Stimulated activated CD8-positive, alpha-beta memory T cell treated with anti-CD3 and anti-CD28 coated beads, Interleukin-7, amount 100 ng/mL, for 4 hours (primary cell): ENCODE results near the gene CARMIL3.
"Not testable (repeated sequence)": the region's sequence is repeated elsewhere in the genome, so short reads cannot be mapped to it uniquely, and the experiment has no call there.

Experiments
- DNase-seq, 2 donors: peaks; one replicate each; pipeline ENCODE4 v3.0.0-alpha.2; 2020; ENCODE audit warnings: low read depth in 2 of 2

Gene CARMIL3

GRCh38 chr14:24036963-24037657 is 14.7 kb upstream of the CARMIL3 start:
- not testable (repeated sequence) for DNase-seq

GRCh38 chr14:24037658-24038037 is 14.2 kb upstream of the CARMIL3 start:
- DNase-seq, result no peak

GRCh38 chr14:24038686-24039085 is 13.1 kb upstream of the CARMIL3 start:
- DNase-seq, result no peak

- no peak for DNase-seq
Measured at GRCh38 chr14:24040692-24041091, 11.1 kb upstream of the CARMIL3 start.

- DNase-seq, result no peak
Measured at GRCh38 chr14:24042746-24043145, 9.1 kb upstream of the CARMIL3 start.

GRCh38 chr14:24049002-24049401 is 2.8 kb upstream of the CARMIL3 start:
- not testable (repeated sequence) for DNase-seq

- not testable (repeated sequence) for DNase-seq
Measured at GRCh38 chr14:24050753-24051152, 1.1 kb upstream of the CARMIL3 start.

GRCh38 chr14:24051176-24051788 is 527 bp upstream of the CARMIL3 start:
- no peak for DNase-seq

GRCh38 chr14:24052656-24053547 is 1.1 kb downstream of the CARMIL3 start:
- DNase-seq, result peak; percentile 68 to 70

GRCh38 chr14:24053548-24054323 is 1.9 kb downstream of the CARMIL3 start:
- DNase-seq, result no peak

GRCh38 chr14:24054324-24054641 is 2.5 kb downstream of the CARMIL3 start:
- no peak for DNase-seq

- DNase-seq, result no peak
Measured at GRCh38 chr14:24054646-24055045, 2.8 kb downstream of the CARMIL3 start.

GRCh38 chr14:24055971-24056799 is 4.4 kb downstream of the CARMIL3 start:
- DNase-seq, result no peak

- no peak for DNase-seq
Measured at GRCh38 chr14:24056800-24057184, 5.0 kb downstream of the CARMIL3 start.

GRCh38 chr14:24057271-24057670 is 5.5 kb downstream of the CARMIL3 start:
- no peak for DNase-seq

- DNase-seq, result no peak
Measured at GRCh38 chr14:24057867-24058259, 6.1 kb downstream of the CARMIL3 start.

- no peak for DNase-seq
Measured at GRCh38 chr14:24058260-24058950, 6.6 kb downstream of the CARMIL3 start.

- DNase-seq, result no peak
Measured at GRCh38 chr14:24058951-24059475, 7.2 kb downstream of the CARMIL3 start.

- DNase-seq, result no peak
Measured at GRCh38 chr14:24059841-24060388, 8.1 kb downstream of the CARMIL3 start.

- no peak for DNase-seq
Measured at GRCh38 chr14:24060443-24060842, 8.6 kb downstream of the CARMIL3 start.
